GM12864 (cell line): Measurements from ENCODE around the gene CD28.

Source experiments
- DNase-seq: peaks from one replicate; pipeline ENCODE4 v3.0.0-alpha.2; 2011; ENCODE audit warnings: low read depth
- H3K4me3 ChIP-seq: 2 replicates; pipeline ENCODE4 v1.5.1; 2011; ENCODE audit warnings: mild to moderate bottlenecking, low read depth, low read length, control low read depth
- CTCF ChIP-seq: IDR thresholded peaks from 2 replicates; pipeline ENCODE4 v1.5.1; 2011; ENCODE audit warnings: low read depth, mild to moderate bottlenecking, moderate library complexity, low read length, control low read depth, inconsistent platforms; ENCODE audit errors: missing control alignments

CD28 gene

GRCh38 chr2:203743441-203743981 is 37.1 kb downstream of the CD28 start:
- DNase-seq = no peak
- no peak for TF ChIP-seq CTCF
- H3K4me3 ChIP-seq = no peak overlapping the region

DNA sequence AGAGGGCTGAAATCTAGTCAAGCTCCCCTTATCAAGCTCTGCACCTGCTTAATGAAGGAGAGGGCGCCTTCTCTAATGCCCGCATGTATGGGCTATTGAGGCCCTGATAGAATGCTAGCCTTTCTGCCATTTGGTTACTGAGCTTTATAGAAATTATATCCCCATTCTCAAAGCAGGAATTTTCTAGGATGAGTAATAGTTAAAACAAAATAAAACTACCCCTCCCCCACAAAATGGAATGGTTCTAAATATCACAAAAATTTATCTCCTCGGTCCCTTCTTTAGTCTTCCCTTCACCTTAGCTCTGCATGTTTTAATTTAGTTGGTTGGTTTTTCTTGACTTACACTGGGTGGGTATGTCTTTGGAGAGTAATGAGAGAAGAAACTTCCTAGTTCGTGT is 37.7 kb downstream of the CD28 start:
- H3K4me3 ChIP-seq = no peak overlapping the region
- DNase-seq = no peak
- TF ChIP-seq CTCF = no peak

DNA sequence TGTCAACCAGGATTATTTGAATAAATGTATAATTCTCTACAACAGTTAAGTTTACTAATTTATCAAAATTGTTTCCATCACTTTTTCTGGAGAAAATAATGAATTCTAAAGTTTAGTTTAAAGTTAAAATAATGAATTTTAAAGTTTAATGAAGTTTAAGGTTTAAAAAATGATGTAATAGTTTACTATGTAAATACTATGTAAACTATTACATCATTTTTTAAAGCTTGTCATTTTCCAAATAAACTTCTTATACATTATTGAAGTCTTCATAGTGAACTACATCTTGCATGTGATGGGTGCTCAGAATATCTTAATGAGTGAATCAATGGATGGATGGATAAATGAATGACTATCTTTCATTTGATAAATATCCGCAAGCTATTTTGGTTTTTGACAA is 38.8 kb downstream of the CD28 start:
- no peak overlapping the region for H3K4me3 ChIP-seq
- TF ChIP-seq CTCF = no peak
- DNase-seq = no peak

DNA sequence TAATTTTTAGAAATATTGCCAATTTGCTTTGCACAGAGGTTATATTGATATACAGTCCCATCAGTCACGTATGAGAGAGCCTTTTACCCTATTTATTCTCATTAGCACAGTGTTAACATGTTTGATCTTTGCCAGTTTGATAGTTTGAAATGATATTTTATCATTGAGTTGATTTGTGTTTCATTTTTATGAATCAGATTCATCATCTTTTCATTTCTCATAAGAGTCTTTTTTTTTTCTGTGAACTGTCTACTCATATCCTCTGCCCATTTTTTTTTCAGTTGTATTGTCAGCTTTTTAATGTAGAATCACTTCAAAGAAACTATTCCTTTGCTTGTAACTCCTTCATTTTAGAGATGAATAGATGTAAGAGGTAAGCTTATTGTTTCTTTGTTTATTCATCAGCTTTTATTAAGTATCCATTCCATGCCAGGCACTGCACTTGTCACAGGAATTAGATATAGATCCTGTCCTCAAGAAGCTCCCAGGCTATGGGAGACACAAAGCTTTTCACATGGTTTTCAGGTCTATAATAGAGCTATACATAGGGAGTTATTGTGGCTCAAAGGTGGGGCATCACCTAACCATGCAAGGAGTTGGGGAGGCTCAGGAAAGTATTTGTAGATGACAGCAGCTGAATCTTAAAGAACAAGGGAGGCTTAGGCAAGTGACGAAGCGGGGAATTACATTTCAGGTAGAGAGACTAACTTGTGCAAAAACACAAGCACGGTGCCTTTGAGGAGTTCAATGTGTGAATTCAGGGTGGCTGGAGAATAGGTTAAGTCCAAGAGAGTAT is 42.1 kb downstream of the CD28 start:
- no peak for TF ChIP-seq CTCF
- no peak for DNase-seq
- no peak overlapping the region for H3K4me3 ChIP-seq

DNA sequence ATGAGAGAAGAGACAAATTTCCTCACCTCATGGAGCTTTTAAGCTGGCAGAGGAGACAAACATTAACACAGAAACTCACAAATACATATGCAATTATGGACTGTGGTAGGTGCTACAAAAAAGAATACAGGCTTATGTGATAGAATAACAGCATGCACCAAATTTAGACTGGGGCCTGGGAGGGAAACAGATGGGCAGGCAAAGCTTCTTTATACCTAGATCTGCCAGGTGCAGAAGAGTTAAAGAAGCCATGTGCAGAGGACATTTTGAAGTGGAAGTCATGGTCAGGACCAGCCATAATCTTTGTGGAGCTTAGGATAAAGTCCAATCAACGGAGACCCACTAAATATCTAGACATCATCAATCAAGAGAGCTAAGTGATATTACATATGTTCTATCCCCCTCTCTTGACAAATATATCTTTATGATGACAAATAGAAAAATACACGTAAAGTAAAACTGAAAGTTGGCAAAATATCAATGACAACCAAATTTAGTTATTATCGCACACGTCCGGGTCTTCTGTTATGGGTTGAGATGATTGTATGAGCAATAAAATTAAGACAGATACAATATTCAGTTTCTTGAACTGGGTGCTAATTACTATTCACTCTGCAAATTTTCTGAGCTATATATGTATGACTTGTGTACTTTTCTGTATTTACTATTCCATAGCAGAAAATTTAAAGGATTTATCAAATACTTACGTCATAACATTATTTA is 44.1 kb downstream of the CD28 start:
- DNase-seq = no peak
- no peak for TF ChIP-seq CTCF
- H3K4me3 ChIP-seq = no peak overlapping the region

DNA sequence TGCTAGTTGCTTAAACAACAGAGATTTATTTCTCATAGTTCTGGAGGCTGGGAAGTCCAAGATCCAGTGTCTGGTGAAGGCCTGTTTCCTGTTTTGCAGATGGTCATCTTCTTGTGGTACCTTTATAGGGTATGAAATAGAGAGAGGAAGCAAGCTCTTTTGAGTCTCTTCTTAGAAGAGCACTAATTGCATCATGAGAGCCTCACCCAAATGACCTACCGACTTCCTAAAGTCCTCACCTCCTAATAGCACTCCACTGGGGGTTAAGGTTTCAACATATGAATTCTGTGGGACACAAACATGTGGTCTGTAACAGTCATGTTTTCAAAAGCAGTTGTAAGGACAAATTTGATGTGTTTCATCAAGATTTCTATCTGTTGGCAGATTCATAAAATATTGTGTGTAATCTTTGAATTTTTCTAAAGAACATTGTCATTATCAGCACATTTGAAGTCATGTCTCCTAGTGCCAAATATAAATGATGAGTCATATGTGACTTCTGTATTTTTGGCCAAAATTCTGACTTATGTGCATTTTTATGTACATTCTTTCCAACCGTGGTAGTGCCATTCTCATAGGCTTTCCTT is 45.3 kb downstream of the CD28 start:
- no peak for TF ChIP-seq CTCF
- no peak overlapping the region for H3K4me3 ChIP-seq
- DNase-seq = no peak
